ENCODE results near the gene NOC4L. TPM values are rescaled to one million over a fixed set of nuclear protein-coding genes. Genes with fewer than 3 reads are reported as not detected.
A peak's percentile ranks its signal among the peaks of the same experiment; 100 is the strongest.

The NOC4L gene
- total RNA-seq, 1 experiment from 2014 or later = 29.8 TPM

- Histone ChIP-seq H3K27me3 (ENCODE audit: control insufficient read depth, insufficient read depth, low read length) (no peaks in the 10 kb centered on the region), H3K4me1 (ENCODE audit: control insufficient read depth, insufficient read depth, low read length) (peaks cover 5% of the 10 kb centered on the region; the same call in 1 of the 2 replicates), H3K27ac (ENCODE audit: low read length) (no peak overlapping the region), H3K9me3 (ENCODE audit: control insufficient read depth, insufficient read depth, low read depth, low read length) (no peaks in the 10 kb centered on the region), H3K4me3 (ENCODE audit: low read depth in 2 of 2, low read length in 2 of 2) (no peak overlapping the region), H3K36me3 (ENCODE audit: control insufficient read depth, insufficient read depth, low read length) (no peaks in the 10 kb centered on the region)
- ChIA-PET POLR2A (interaction anchor here (0.6 kb wide), 1 partner anchor 29 kb away, joined by 4 read pairs; no protein-coding TSS in a partner anchor), CTCF (interaction anchor here (0.7 to 1.5 kb wide), 2 partner anchors 253 to 363 kb away, joined by 5 to 11 read pairs; no protein-coding TSS in a partner anchor)
- TF ChIP-seq REST (IDR thresholded peaks at IDR 0.05; ENCODE audit: insufficient read depth in 1 of 2, low read depth in 2 of 2, low read length in 1 of 2) = no peak
- TF ChIP-seq POLR2AphosphoS5 (IDR thresholded peaks at IDR 0.05; ENCODE audit: low read depth, low read length) = no peak
- TF ChIP-seq TCF7L2 (IDR thresholded peaks at IDR 0.05; ENCODE audit: low read depth, low read length) = no peak
- TF ChIP-seq CTCF (IDR thresholded peaks at IDR 0.05) = no peak
- TF ChIP-seq SIN3A (IDR thresholded peaks at IDR 0.05; ENCODE audit: borderline replicate concordance, insufficient read depth, low read depth, low read length) = no peak
- in situ Hi-C loops (cut with HindIII; ENCODE audit: low pct_unique_long_range_greater_than_20kb, low sequenced_read_pairs) = no loop called here
- intact Hi-C loops (cut with micrococcal nuclease; ENCODE audit: unreplicated experiment) = no loop called here
- ATAC-seq (peak; percentile 14; the same call in 1 of the 2 replicates), DNase-seq (ENCODE audit: low read depth, low spot score) (no peak)
- no TSS peak for BruUV-seq (replicated peaks)
Measured at GRCh38 chr12:132160601-132161035, 16.4 kb downstream of the NOC4L start.

GRCh38 chr12:132161036-132161781 lies 17.0 kb downstream of the NOC4L start:
- H3K9me3 ChIP-seq (ENCODE audit: control insufficient read depth, insufficient read depth, low read depth, low read length) = no peaks in the 10 kb centered on the region
- no peak overlapping the region for H3K4me3 ChIP-seq (ENCODE audit: low read depth in 2 of 2, low read length in 2 of 2)
- H3K4me1 ChIP-seq (ENCODE audit: control insufficient read depth, insufficient read depth, low read length) = peaks cover 5% of the 10 kb centered on the region; the same call in 1 of the 2 replicates
- ChIA-PET CTCF (interaction anchor here (0.6 to 1.5 kb wide), 3 partner anchors 253 to 362 kb away, joined by 4 to 11 read pairs (median 5); no protein-coding TSS in a partner anchor), POLR2A (interaction anchor here (0.6 kb wide), 2 partner anchors 17 to 28 kb away, joined by 3 to 4 read pairs; no protein-coding TSS in a partner anchor)
- H3K27ac ChIP-seq (ENCODE audit: low read length) = no peak overlapping the region
- ATAC-seq (peak; percentile 4; the same call in 1 of the 2 replicates), DNase-seq (ENCODE audit: low read depth, low spot score) (no peak)
- no peak for TF ChIP-seq REST (IDR thresholded peaks at IDR 0.05; ENCODE audit: insufficient read depth in 1 of 2, low read depth in 2 of 2, low read length in 1 of 2)
- no peak for TF ChIP-seq CTCF (IDR thresholded peaks at IDR 0.05)
- no peak for TF ChIP-seq POLR2AphosphoS5 (IDR thresholded peaks at IDR 0.05; ENCODE audit: low read depth, low read length)
- no peak for TF ChIP-seq SIN3A (IDR thresholded peaks at IDR 0.05; ENCODE audit: borderline replicate concordance, insufficient read depth, low read depth, low read length)
- TF ChIP-seq TCF7L2 (IDR thresholded peaks at IDR 0.05; ENCODE audit: low read depth, low read length) = no peak
- no TSS peak for BruUV-seq (replicated peaks)
- intact Hi-C loops (cut with micrococcal nuclease; ENCODE audit: unreplicated experiment) = no loop called here
- H3K36me3 ChIP-seq (ENCODE audit: control insufficient read depth, insufficient read depth, low read length) = no peaks in the 10 kb centered on the region
- no peaks in the 10 kb centered on the region for H3K27me3 ChIP-seq (ENCODE audit: control insufficient read depth, insufficient read depth, low read length)
- in situ Hi-C loops (cut with HindIII; ENCODE audit: low pct_unique_long_range_greater_than_20kb, low sequenced_read_pairs) = no loop called here
